HG03108 (cell line): ENCODE results near the gene FAM210B.
A peak's percentile ranks its signal among the peaks of the same experiment; 100 is the strongest.
"Not testable (repeated sequence)": the region's sequence is repeated elsewhere in the genome, so short reads cannot be mapped to it uniquely, and the experiment has no call there.

Source experiments
- ATAC-seq: cut with Tn5 transposase; IDR thresholded peaks from one replicate; pipeline ENCODE4 v1.9.1; 2021; ENCODE audit warnings: moderate library complexity; ENCODE audit not compliant: unreplicated experiment

Gene FAM210B

DNA sequence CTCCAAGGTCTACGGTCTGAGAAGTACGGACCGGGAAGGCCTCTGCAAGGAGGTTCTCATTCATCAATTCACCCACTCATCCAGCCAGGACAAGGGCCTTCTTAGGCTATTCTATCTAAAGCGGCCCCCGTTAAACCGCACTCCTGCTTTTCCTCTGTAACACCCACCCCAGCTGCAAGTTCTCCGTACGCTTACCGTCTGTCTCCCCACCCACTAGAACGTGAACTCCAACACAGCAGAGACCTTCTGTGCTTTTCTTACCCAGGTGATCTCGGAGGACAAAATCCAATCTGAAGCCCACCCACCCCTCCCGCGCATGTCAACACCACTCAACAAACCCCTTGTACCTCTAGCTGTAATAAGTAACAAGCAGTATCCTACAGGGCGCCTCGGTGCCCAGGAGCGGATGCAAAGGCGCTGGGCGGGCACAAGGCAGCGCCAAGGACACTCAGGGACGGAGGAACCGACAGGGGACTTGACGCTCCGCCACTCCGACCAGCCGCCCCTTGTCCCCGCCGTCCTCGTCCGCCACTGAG lies 32.9 kb downstream of the FAM210B start:
- peak; percentile 18 for ATAC-seq

DNA sequence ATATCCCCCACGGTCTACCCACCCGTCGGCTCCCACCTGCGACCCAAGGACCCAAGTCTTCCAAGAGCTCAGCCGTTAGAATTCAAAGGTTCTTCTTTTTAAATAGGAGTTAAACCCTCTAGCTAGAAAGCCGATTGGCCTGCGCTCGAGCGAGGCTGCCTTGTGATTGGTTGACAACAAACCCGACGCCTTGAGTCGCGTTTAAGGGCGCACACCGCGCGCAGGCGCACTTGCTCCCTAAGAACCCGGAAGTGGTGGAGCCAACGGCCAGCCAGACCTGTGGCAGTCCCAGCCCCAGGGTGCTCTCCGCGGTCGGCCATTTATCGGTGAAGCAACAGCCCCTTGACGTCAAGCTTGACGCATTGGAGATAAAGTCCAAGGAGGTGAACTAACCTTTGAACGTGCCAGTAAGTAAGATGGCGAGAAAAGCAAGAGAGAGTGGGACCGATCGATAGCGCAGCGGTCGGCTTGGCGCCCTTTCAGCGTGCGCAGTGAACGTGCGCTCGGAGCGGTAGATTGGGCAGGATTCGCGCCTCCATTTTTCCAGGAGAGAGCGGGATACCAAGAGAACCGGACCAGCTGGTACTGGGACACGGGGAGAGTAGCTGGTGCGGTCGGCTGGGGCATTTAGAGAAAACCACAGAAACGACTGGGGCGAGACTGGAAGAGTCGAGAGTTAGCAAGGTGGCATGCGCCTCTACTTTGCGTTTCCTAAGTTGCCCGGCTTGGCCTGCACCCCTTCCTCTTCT lies 33.5 kb downstream of the FAM210B start, which contains the start of the genes AURKA and CSTF1:
Gene AURKA, minus strand, starts transcription at position 84 of the 749 bp plus-strand sequence. CDS start 4,018 bp downstream, outside the sequence.
Gene CSTF1, plus strand, starts transcription at position 514 of the 749 bp plus-strand sequence. CDS start 2,908 bp downstream, outside the sequence.
- ATAC-seq, result peak; percentile 90

- no peak for ATAC-seq
Measured at GRCh38 chr20:56392881-56393482, 34.2 kb downstream of the FAM210B start.

DNA sequence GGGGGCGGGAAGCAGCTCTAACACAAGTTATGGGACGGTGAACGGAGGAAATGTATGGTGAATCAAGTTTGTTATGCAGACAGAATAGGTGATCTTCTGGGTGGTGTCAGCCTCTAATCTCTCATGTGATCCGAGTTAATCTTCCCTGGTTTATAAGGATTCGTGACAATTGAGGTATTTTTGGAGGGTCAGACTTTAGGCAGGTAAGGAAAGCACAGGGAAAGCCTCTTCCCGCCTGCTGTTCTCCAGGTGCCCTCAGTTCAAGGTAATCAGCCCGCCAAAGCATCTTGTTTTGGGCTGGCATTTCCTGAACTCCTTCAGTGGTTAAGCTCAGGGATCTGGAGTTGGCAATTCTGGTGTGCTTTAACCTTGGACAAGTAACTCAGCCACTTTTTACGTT lies 34.9 kb downstream of the FAM210B start:
- ATAC-seq, result no peak

GRCh38 chr20:56395166-56395565 lies 36.4 kb downstream of the FAM210B start:
- no peak for ATAC-seq

DNA sequence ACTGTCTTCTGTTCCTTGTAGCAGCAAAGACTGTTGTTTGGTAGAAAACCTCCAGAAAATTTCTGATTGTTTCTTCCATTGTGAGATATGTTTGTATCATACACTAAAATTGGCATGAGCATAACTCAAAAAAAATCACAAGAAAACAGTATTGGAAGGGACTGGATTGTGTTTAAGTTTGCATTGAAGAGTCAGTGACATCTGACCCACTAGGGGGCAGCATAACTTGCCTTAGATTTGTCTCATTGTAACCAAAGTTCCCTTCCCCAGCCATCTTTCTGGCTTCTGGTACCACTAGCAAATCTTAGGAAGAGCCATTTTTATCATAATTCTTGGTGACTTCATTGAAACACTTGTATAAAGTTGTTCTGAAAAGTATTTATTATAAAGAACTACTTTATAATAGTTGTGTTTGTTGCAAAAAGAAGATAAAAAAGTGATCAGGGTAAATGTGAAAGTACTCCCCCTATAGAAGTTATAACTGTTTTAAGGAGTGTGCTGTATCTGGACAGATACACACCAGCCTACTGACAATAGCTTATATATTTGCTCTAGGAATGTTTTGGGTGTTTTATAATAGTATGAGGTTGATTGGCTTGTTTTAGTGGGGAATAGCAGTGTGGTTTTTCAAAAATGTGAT lies 41.3 kb downstream of the FAM210B start:
- no peak for ATAC-seq

- ATAC-seq, result no peak
Measured at GRCh38 chr20:56403465-56403864, 44.7 kb downstream of the FAM210B start.

GRCh38 chr20:56405356-56405755 lies 46.6 kb downstream of the FAM210B start:
- not testable (repeated sequence) for ATAC-seq

DNA sequence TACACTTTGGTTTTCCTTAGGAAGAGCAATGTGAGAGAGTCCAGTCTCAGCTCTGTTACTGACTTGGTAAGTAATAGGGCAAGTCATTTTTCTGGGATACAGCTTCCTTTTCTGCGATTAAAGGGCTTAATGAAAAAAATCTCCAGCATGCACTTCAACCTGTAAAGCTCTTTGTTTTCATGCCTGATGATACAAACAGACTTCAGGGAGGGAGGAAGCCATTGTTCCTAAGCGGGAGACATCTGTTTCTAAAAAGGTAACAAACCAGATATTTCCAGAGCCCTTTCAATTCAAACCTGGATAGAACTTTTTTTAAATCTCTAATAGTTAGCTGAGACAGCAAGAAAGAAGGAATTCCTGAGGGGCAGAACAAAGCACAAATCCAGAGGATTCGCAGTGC lies 48.1 kb downstream of the FAM210B start:
- no peak for ATAC-seq

DNA sequence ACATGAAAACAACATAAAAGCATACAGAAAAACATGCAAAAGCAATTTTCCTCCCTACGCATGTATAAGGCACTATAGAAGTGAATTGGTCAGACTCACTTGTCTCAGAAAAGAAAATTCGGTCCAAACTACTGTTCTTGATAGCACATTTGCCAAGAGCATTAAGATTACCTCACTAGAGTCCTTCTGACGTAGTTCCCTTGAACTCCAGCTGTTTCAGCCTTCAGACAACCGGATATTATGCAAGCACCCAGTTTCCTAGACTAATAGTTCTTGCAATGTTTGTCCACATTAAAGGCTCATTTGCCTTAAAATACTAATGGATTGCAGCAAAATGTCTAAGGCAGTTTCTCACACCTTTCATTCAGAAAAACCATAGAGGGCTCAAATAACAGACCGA lies 50.7 kb downstream of the FAM210B start:
- no peak for ATAC-seq

- no peak for ATAC-seq
Measured at GRCh38 chr20:56409956-56410355, 51.2 kb downstream of the FAM210B start.

GRCh38 chr20:56411287-56411686 lies 52.5 kb downstream of the FAM210B start:
- not testable (repeated sequence) for ATAC-seq

DNA sequence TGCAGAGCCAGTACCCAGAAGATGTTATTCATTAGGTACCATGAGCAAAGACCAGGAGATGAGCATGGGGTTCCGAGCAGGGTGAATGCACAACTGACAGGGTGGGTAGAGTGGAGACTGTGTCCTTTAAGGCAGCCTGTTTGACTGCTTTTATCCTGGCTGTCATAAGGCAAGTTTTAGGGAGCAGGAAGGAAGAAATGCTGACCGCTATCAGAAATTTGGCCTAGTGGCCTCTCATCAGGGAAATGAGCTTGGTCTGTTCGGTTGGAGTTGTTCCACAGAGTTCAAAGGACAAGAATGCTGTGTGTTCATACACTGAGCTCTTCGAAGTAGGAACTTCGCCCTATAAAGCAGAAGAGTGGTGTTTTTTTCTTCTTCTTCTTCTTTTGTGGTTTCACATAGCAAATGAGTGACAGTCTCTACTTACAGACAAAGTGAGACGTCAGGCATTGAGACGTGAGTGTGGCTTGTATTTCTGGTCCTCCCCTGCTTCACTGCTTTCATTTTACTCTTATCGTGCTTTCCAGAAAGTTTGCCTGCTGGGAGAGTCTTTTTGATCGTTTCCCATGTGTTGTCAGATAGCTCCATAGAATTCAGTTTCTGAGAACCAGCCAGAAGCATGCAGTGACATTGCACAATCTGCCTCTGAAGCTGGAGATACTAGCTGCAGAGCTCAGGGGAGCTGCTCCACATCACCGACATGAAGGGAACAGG lies 53.1 kb downstream of the FAM210B start, which contains the start of gene CASS4:
Gene CASS4, plus strand, starts transcription at position 502 of the 714 bp plus-strand sequence. Its CDS starts 199 bp downstream, at position 701.
- peak; percentile 58 for ATAC-seq

DNA sequence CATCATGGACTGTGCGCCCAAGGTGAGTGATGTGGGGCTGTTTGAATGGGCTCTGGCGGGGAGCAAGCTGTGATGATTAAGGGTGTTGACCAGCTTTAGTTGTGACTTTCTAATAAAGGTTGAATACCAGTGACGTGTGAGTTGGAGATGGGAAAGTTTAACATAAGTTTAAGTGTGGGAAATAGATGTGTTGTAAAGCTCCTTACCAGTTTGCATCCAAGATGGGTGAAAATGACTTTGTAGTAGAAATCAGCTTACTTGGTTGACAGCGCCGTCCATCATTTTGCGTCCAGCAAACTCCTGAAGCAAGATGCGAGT lies 53.7 kb downstream of the FAM210B start:
- no peak for ATAC-seq

GRCh38 chr20:56412949-56413348 lies 54.2 kb downstream of the FAM210B start:
- ATAC-seq, result no peak

- ATAC-seq, result no peak
Measured at GRCh38 chr20:56414842-56415765, 56.3 kb downstream of the FAM210B start.

DNA sequence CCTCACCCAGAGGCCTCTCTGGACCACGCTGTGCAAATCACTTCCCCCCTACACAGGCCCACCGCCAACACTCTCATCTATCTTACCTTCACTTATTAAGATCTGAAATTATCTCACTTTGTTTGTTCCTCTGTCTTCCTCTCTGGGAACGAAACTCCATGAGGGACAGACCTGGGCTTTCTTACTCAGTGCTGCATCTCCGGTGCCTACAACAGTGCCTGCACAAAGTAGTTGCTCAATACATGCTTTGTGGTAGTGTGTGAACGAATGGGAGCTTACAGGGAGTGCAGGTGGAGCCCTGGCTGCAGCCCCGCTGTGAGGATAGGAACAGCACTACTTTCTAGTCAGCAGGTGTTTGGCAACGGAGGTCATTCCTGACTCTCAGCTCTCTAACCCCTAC lies 58.6 kb downstream of the FAM210B start:
- ATAC-seq, result no peak

GRCh38 chr20:56417911-56418310 lies 59.1 kb downstream of the FAM210B start:
- ATAC-seq, result no peak
